GM23248 (cell line): ENCODE results near the gene CDC42EP3. TPM values are rescaled to one million over a fixed set of nuclear protein-coding genes. Genes with fewer than 3 reads are reported as not detected.

Experiments used
- DNase-seq: peaks from one replicate; pipeline ENCODE4 v3.0.0-alpha.2; 2015
- H2AFZ ChIP-seq: fragments of 200-600 bp; sonication (generic); 2 replicates; pipeline ENCODE4 v1.6.1; 2016; ENCODE audit warnings: antibody characterized with exemption
- H3F3A ChIP-seq: fragments of 200-600 bp; sonication (generic); 2 replicates; pipeline ENCODE4 v1.6.1; 2016; ENCODE audit warnings: mild to moderate bottlenecking, antibody characterized with exemption, mixed run types; ENCODE audit not compliant: insufficient read depth
- H3K27ac ChIP-seq: fragments of 200-600 bp; sonication (generic); 2 replicates; pipeline ENCODE4 v1.5.1; 2016; ENCODE audit warnings: mild to moderate bottlenecking
- H3K27me3 ChIP-seq: fragments of 200-600 bp; sonication (generic); replicated peaks from 2 replicates; pipeline ENCODE4 v1.6.1; 2016; ENCODE audit warnings: mild to moderate bottlenecking; ENCODE audit not compliant: insufficient read depth
- H3K36me3 ChIP-seq: fragments of 200-600 bp; sonication (generic); 2 replicates; pipeline ENCODE4 v1.6.1; 2016; ENCODE audit warnings: low read depth, mild to moderate bottlenecking
- H3K4me1 ChIP-seq: fragments of 200-600 bp; sonication (generic); 2 replicates; pipeline ENCODE4 v1.6.1; 2016; ENCODE audit warnings: mild to moderate bottlenecking; ENCODE audit not compliant: insufficient read depth
- H3K4me2 ChIP-seq: fragments of 200-600 bp; sonication (generic); one replicate; pipeline ENCODE4 v1.6.1; 2016; ENCODE audit warnings: mild to moderate bottlenecking; ENCODE audit not compliant: unreplicated experiment
- H3K4me3 ChIP-seq: fragments of 200-600 bp; sonication (generic); 2 replicates; pipeline ENCODE4 v1.5.1; 2016; ENCODE audit warnings: mild to moderate bottlenecking
- H3K79me2 ChIP-seq: fragments of 200-600 bp; sonication (generic); 2 replicates; pipeline ENCODE4 v1.6.1; 2016; ENCODE audit warnings: mild to moderate bottlenecking; ENCODE audit not compliant: insufficient read depth
- H3K9ac ChIP-seq: fragments of 200-600 bp; sonication (generic); 2 replicates; pipeline ENCODE4 v1.6.1; 2016; ENCODE audit warnings: mild to moderate bottlenecking
- H3K9me2 ChIP-seq: fragments of 200-600 bp; sonication (generic); 2 replicates; pipeline ENCODE4 v1.6.1; 2016; ENCODE audit warnings: mixed run types, mild to moderate bottlenecking, moderate library complexity; ENCODE audit not compliant: insufficient read depth
- H3K9me3 ChIP-seq: fragments of 200-600 bp; sonication (generic); one replicate; pipeline ENCODE4 v1.6.1; 2017; ENCODE audit warnings: low read depth
- H4K20me1 ChIP-seq: fragments of 200-600 bp; sonication (generic); 2 replicates; pipeline ENCODE4 v1.6.0; 2016; ENCODE audit not compliant: insufficient read depth
- EZH2 ChIP-seq: fragments of 200-600 bp; sonication (generic); IDR thresholded peaks from 2 replicates; pipeline ENCODE4 v1.6.1; 2018; ENCODE audit warnings: antibody characterized with exemption, mild to moderate bottlenecking; ENCODE audit not compliant: insufficient read depth, poor library complexity, severe bottlenecking
- EZH2phosphoT487 ChIP-seq: fragments of 200-600 bp; sonication (generic); IDR thresholded peaks from 2 replicates; pipeline ENCODE4 v1.6.1; 2018; ENCODE audit warnings: antibody characterized with exemption, moderate library complexity, mild to moderate bottlenecking, low read depth; ENCODE audit not compliant: insufficient read depth
- WGBS, 2 experiments: methylation state at CpG; one replicate each; pipeline ENCODE4 v1.1.6; 2015 to 2017; ENCODE audit warnings: low lambda C conversion rate in 2 of 2, low coverage in 1 of 2; ENCODE audit errors: missing lambda C conversion rate in 2 of 2; 5-methylcytosine and 5-hydroxymethylcytosine counted together
- in situ Hi-C: fragments of 300-500 bp; cut with MboI; formaldehyde crosslinking; loops from 2 replicates; pipeline ENCODE4 v1.15.0; 2020
- polyA plus RNA-seq: library from polyadenylated mRNA; unstranded; fragments of >200 nt; fragmentation: Nextera tagmentation; extraction: Ambion mirVana; gene quantifications from 2 replicates; pipeline ENCODE4 v1.2.1, GENCODE V29; 2016
- total RNA-seq: library from RNA; depleted of rRNA; stranded (reverse); fragments of >200 nt; shearing (Covaris generic); gene quantifications from 2 replicates; pipeline ENCODE4 v1.2.3, GENCODE V29; 2014

The CDC42EP3 gene
- total and polyA plus RNA-seq, 2 experiments from 2014 or later, result 166 to 295 TPM

GRCh38 chr2:37642907-37643729, 28.3 kb downstream of the CDC42EP3 start:
- H3K4me1 ChIP-seq, result peaks cover 98% of the 10 kb centered on the region
- H3K4me2 ChIP-seq, result peak overlapping the region; percentile 34

GRCh38 chr2:37641582-37642171, 29.8 kb downstream of the CDC42EP3 start:
- TF ChIP-seq EZH2phosphoT487 (peak; percentile 85), EZH2 (no peak)
- peaks cover 47% of the 10 kb centered on the region for H3K79me2 ChIP-seq
- DNase-seq, result peak; percentile 92
- no peaks in the 10 kb centered on the region for H3K9me3 ChIP-seq
- H3K36me3 ChIP-seq, result peaks cover 60% of the 10 kb centered on the region
- H3K4me1 ChIP-seq, result peaks cover 98% of the 10 kb centered on the region
- peak overlapping the region; percentile 34 for H3K4me2 ChIP-seq
- 0 to 1% methylated on average over 7 of the region's 7 CpGs for WGBS, 2 experiments
- no peaks in the 10 kb centered on the region for H4K20me1 ChIP-seq
- H3K9ac ChIP-seq, result 0 out of 2 replicates have a peak overlapping the region, but pooled peaks have one; percentile 30
- no peaks in the 10 kb centered on the region for H3K9me2 ChIP-seq
- H2AFZ ChIP-seq, result no peak overlapping the region
- peak overlapping the region; percentile 86 for H3K27ac ChIP-seq
- H3K4me3 ChIP-seq, result no peak overlapping the region
- no peaks in the 10 kb centered on the region for H3K27me3 ChIP-seq
- in situ Hi-C loops, result loop anchor here (10.0 kb wide), 1 partner anchor 227 kb away; no protein-coding TSS in a partner anchor
- H3F3A ChIP-seq, result peaks cover 100% of the 10 kb centered on the region

More at GRCh38 chr2:37642907-37643729, 28.3 kb downstream of the CDC42EP3 start:
- H3K9me2 ChIP-seq, result no peaks in the 10 kb centered on the region
- H3K9ac ChIP-seq, result no peak overlapping the region
- no peaks in the 10 kb centered on the region for H3K27me3 ChIP-seq
- no peak for TF ChIP-seq EZH2
- TF ChIP-seq EZH2phosphoT487, result no peak
- in situ Hi-C loops, result loop anchor here (10.0 kb wide), 1 partner anchor 228 kb away; no protein-coding TSS in a partner anchor
- H3K9me3 ChIP-seq, result no peaks in the 10 kb centered on the region
- H4K20me1 ChIP-seq, result no peaks in the 10 kb centered on the region
- no peak overlapping the region for H3K4me3 ChIP-seq
- H3K79me2 ChIP-seq, result peaks cover 61% of the 10 kb centered on the region
- no peak overlapping the region for H2AFZ ChIP-seq
- H3K36me3 ChIP-seq, result peaks cover 73% of the 10 kb centered on the region
- 98 to 99% methylated on average over 6 of the region's 6 CpGs for WGBS, 2 experiments
- no peak for DNase-seq
- H3F3A ChIP-seq, result peaks cover 100% of the 10 kb centered on the region
- peak overlapping the region; percentile 86 for H3K27ac ChIP-seq

DNA sequence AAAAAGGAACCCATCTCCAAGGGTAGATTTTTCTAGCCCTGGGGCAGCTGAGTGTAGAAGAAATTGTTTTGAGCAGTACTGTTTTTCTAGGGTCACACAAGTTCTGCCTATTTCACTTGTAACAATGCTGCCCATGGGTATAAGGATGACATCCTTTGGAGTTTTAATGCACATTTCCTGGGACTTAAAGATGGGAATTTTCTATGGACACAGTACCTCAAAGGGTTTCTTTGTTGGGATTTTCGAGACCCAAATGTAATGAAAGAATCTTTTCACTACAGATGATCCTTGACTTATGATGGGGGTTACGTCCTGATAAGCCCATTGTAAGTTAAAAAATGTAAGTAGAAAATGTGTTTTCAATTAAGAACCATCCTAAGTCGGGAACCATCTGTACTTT, 31.8 kb downstream of the CDC42EP3 start:
- H2AFZ ChIP-seq, result no peak overlapping the region
- H3K4me3 ChIP-seq, result no peak overlapping the region
- H3K27me3 ChIP-seq, result no peaks in the 10 kb centered on the region
- peaks cover 39% of the 10 kb centered on the region for H3K36me3 ChIP-seq
- H3K79me2 ChIP-seq, result peaks cover 26% of the 10 kb centered on the region
- no peak for DNase-seq
- no peak for TF ChIP-seq EZH2
- TF ChIP-seq EZH2phosphoT487, result no peak
- peaks cover 96% of the 10 kb centered on the region for H3K4me1 ChIP-seq
- no peak overlapping the region for H3K4me2 ChIP-seq
- no peaks in the 10 kb centered on the region for H3K9me3 ChIP-seq
- H3F3A ChIP-seq, result peaks cover 97% of the 10 kb centered on the region
- WGBS, 2 experiments, result 85 to 90% methylated on average over 3 of the region's 3 CpGs
- H3K9me2 ChIP-seq, result no peaks in the 10 kb centered on the region
- in situ Hi-C loops, result loop anchor here (10.0 kb wide), 1 partner anchor 225 kb away; no protein-coding TSS in a partner anchor
- H3K27ac ChIP-seq, result peak overlapping the region; percentile 86
- no peaks in the 10 kb centered on the region for H4K20me1 ChIP-seq
- H3K9ac ChIP-seq, result no peak overlapping the region

- H3K9me3 ChIP-seq, result no peaks in the 10 kb centered on the region
- peaks cover 89% of the 10 kb centered on the region for H3K4me1 ChIP-seq
- peaks cover 33% of the 10 kb centered on the region for H3K36me3 ChIP-seq
- H4K20me1 ChIP-seq, result no peaks in the 10 kb centered on the region
- in situ Hi-C loops, result no loop called here
- no peaks in the 10 kb centered on the region for H3K9me2 ChIP-seq
- H3K27me3 ChIP-seq, result no peaks in the 10 kb centered on the region
- no peak overlapping the region for H3K4me3 ChIP-seq
- H3K79me2 ChIP-seq, result peaks cover 20% of the 10 kb centered on the region
- peak overlapping the region; percentile 86 for H3K27ac ChIP-seq
- TF ChIP-seq EZH2 (no peak), EZH2phosphoT487 (no peak)
- 92 to 98% methylated on average over 3 of the region's 3 CpGs for WGBS, 2 experiments
- no peak overlapping the region for H3K9ac ChIP-seq
- peak; percentile 33 for DNase-seq
- H2AFZ ChIP-seq, result no peak overlapping the region
- H3K4me2 ChIP-seq, result no peak overlapping the region
- peaks cover 93% of the 10 kb centered on the region for H3F3A ChIP-seq
Measured at GRCh38 chr2:37638973-37639372, 32.5 kb downstream of the CDC42EP3 start.
